GM04504 (cell line): ENCODE data around the gene ASPRV1.
A peak's percentile ranks its signal among the peaks of the same experiment; 100 is the strongest.
"Not testable (repeated sequence)": the region's sequence is repeated elsewhere in the genome, so short reads cannot be mapped to it uniquely, and the experiment has no call there.

Source experiments
- DNase-seq: peaks from one replicate; pipeline ENCODE4 v3.0.0-alpha.2; 2012; ENCODE audit warnings: low read depth

ASPRV1 gene

DNA sequence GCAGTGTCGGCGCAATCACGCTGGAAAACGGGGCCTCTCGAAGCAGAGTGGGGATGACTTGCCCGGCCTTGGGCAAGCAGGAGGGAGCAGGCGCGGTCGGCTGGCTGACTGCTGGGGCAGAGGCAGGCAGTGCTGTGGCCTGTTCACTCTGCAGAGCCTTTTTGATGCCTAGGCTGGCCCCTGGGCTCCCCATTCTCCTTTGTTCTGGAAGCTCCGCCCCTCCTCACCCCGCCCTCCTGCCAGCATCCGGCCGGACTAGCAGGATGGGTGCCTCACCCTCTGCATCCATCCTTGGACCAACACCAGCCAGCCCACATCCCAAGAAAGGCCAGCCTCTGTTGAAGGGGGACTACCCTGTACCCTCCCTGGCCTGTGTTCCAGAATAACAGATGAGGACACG lies at the start of gene ASPRV1:
Gene ASPRV1, minus strand, starts transcription at position 136 of the 400 bp plus-strand sequence. CDS start 195 bp downstream, outside the sequence.
- no peak for DNase-seq

DNA sequence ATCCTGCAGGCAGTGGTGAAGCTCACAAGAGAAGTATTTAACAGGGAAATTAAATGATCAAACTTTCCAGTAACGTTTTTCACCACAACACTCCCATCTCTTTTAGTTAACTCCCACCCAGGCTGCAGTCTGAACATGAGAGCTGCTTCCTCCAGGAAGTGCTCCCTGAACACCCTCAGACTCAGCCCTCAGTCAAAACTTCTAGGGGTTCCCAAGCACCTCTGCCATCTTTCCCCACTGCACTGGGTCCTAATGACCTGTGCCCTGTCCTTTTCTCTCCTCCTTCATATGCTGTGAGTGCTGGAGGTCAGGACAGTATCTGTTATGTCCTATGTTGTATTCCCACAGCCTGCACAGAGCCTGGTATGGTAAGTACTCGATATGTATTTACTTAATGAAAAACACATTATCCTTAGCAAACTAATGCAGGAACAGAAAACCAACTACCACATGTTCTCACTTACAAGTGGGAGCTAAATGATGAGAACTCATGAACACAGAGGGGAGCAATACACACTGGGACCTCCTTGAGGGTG lies 49.2 kb upstream of the ASPRV1 start:
- no peak for DNase-seq

GRCh38 chr2:70009762-70010575 lies 48.5 kb upstream of the ASPRV1 start:
- no peak for DNase-seq

DNA sequence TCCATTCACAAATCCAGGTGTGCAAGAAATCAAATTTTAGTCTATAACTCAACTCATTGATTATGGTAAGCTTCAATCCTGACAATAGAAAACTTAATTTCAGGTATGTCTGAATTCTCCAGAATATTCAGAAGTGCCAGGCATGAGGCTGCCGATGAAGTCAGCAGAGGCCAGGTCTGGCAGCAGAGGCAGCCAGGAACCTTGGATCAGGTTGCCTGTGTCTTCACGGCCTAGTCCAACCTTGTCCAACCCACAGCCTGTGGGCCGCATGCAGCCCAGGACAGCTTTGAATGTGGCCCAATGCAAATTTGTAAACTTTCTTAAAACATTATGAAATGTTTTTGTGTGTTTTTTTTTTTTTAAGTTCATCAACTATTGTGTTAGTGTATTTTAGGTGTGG lies 46.9 kb upstream of the ASPRV1 start:
- DNase-seq, result no peak

DNA sequence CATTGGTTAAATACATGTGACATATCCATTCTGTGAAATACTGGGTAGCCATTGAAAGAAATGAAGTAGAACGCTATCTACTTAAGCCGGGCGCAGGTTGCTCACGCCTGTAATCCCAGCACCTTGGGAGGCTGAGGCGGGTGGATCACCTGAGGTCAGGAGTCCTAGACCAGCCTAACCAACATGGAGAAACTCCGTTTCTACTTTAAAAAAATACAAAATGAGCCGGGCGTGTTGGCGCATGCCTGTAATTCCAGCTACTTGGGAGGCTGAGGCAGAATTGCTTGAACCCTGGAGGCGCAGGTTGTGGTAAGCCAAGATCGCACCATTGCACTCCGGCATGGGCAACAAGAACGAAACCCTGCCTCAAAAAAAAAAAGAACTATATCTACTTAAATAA lies 45.7 kb upstream of the ASPRV1 start:
- DNase-seq, result no peak

DNA sequence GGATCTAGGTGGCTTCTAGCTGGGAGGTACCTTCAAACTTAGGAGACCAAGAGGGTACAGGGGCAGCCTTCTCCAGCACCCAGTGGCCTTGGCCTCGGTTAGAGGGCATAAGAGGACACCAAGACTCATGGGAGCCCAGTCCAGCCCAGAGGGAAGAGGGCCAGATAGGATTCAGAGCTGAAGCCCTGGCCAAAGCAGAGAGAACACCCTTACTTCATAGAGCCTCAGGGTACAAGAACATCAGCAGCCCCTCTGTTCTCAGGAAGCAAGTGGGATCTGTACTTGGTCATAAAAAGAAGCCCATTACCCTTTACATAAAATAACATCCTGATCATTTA lies 45.0 kb upstream of the ASPRV1 start:
- no peak for DNase-seq

DNA sequence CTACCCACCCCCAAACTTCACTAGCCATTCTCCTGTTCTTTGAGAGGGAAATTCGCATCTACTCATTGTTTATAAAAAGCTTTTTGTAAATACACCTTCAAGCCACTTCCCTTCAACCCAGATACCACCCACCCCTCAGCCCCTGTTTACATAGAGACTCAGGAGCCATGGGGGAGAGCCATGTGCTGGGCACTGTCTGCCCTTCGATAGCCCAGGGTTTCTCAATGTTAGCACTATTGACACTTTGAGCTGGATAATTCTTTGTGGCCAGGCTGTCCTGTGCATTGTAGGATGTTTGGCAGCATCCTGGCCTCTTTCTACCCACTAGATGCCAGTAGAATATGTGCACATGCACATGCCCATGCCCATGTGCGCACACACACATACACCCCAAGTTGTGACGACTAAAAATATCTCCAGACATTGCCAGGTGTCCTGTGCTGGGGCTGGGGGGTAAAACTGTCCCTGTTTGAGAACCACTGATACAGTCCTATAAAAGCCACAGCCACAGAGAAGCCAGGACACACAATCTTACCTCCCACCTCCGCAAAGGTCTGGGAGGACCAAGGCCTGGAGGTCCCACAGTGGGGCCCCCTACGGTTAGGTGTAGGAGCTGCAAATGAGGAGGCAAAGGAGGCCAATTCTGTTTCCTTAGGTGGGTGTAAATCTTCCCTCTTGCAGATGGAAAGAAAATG lies 44.5 kb upstream of the ASPRV1 start:
- DNase-seq, result no peak

GRCh38 chr2:70005216-70005615 lies 43.8 kb upstream of the ASPRV1 start:
- no peak for DNase-seq

DNA sequence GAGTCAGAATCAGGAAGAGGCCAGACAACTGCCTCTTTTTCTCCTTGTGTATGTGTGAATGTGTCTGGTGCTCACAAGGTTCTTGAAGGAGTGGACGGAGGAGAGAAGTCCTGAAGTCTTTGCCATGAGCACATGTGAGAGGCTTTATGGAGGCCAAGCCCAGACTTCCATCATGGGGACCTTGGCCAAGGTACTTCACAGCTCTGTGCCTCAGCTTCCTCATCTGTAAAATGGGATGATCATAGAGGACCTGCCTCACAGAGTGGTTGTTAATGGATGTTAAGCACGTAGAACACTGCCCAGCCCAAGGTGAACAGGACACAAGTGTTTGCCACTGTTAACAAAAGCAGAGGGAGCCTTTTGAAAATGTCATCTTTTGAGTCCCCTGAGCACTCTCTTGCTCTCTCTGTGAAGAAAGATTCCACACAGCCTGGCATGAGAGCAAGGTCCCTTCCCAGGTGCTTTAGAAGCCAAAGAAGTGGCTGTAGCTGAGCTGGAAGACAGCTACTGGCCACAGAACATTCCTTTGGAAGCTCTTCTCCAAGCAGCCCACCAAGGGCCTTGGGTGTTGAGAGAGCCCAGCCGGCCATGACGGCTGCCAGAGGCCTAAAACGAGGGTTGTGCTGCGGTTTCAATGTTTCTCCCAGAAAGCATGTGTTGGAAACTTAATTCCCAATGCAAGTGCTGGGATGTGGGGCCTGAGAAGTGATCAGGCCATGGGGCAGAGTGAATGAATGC lies 41.8 kb upstream of the ASPRV1 start:
- no peak for DNase-seq

DNA sequence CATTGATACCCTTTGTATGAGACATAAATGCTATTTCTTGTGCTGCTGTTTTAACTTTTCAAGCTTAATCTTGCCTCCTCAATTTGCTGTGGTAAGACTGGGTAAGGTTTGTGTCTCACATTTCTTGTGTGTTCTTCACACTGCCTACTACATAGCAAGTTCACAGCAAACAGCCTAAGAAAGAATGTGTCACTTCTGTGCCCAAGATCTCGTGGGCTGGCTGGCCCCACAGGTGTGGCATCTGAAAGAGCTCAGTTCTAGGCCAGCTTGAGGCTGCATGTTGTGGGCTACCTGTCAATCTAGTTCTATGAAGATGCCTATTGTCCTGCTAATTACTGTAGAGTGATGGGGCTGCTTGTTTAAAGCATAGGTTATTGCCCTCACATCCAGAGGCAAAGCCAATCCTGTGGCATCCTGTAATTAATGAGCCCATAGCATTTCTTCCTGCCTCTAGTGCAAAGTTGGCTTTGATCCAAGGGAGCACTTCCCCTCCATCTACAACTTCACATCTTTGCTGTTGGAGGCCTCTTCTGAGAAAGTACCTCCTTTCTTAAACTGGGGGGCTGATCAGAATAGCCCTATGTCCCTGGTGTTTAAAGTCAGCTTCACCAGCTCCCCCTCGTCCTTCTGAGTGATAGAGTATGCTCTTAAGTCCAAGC lies 40.9 kb upstream of the ASPRV1 start:
- no peak for DNase-seq

DNA sequence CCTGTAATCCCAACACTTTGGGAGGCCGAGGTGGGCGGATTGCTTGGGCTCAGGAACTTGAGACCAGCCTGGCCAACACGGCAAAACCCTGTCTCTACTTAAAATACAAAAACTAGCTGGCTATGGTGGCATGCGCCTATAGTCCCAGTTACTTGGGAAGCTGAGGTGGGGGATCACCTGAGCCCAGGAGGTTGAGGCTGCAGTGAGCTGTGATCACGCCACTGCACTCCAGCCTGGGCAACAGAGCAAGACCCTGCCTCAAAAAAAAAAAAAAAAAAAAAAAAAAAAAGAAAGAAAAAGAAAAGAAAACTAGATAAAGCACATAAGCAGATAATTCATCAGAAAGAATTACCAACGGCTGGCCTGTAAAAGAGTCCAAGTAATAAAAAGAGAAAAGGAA lies 39.1 kb upstream of the ASPRV1 start:
- not testable (repeated sequence) for DNase-seq

DNA sequence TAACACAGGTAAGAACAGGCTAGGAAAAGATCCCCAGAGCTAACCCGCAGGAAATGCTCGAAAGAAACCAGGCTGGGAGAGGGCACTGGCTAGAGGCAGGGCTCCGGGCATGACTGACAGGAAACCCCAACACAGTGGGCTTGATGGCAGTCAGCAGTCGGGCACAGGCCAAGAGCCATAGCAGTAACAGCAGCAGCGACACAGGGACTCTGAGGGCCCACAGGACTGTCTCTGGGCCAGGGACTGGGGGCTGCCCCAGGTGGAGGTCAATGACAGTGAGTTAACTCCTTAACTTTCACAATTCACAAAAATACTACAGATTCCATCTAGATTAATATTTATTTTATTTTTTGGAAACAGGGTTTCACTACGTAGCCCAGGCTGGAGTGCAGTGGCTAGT lies 37.3 kb upstream of the ASPRV1 start:
- no peak for DNase-seq

GRCh38 chr2:69997015-69997830 lies 35.8 kb upstream of the ASPRV1 start:
- peak; percentile 45 for DNase-seq

DNA sequence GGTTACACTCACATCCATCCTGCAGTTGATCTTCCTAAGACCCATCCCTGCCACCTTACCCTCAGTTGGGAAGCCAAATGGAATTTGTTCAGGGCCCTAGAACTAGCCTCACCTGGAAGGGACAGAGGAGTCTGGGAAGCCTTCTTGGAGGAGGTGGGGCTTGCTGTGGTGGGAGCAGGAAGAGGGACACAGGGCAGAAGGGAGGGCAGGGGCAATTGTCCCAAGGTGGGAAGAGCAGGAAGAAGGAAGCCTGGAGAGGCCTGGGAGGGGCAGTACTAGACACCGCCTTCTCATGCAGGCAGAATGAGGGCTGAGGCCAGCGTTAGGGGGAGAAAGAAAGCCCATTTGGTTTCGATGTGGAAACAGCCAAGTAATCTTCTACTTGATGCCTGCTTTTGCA lies 34.1 kb upstream of the ASPRV1 start:
- DNase-seq, result no peak

GRCh38 chr2:69994166-69994565 lies 32.7 kb upstream of the ASPRV1 start:
- DNase-seq, result no peak

- no peak for DNase-seq
Observed at GRCh38 chr2:69993708-69994107, 32.3 kb upstream of the ASPRV1 start.

GRCh38 chr2:69993048-69993565 lies 31.7 kb upstream of the ASPRV1 start:
- DNase-seq, result no peak

- DNase-seq, result no peak
Observed at GRCh38 chr2:69992310-69993047, 31.0 kb upstream of the ASPRV1 start.

DNA sequence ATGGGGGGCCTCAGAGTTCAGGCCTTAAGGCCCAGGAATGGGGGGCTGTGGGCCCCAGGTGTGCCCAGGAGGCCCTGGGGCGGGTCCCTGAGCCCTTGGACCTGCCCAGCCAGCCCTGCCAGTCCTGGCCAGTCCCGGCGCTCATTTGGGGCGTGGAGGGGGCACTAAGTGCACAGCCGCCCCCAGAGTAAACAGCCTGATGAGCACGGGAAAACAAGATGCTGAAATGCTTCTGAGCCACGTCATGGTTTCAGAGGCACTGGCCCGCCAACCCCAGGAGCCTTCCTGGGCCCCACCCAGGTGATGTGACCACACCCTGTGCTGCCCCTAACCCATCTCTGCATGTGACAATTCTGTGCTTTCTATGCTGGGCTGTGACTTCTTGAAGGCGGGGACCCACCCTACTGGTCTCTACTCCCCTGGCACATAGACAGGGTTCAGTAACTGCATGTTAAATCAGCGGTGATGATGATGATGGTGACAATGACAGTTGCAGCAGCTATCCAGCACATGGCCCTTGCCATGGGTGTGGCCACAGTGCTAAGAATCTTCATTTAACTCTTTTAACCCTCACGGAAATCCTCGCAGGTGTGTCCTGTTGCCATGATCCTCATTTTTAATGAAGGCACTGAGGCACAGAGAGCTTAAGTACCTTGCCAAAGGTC lies 28.1 kb upstream of the ASPRV1 start:
- DNase-seq, result no peak

DNA sequence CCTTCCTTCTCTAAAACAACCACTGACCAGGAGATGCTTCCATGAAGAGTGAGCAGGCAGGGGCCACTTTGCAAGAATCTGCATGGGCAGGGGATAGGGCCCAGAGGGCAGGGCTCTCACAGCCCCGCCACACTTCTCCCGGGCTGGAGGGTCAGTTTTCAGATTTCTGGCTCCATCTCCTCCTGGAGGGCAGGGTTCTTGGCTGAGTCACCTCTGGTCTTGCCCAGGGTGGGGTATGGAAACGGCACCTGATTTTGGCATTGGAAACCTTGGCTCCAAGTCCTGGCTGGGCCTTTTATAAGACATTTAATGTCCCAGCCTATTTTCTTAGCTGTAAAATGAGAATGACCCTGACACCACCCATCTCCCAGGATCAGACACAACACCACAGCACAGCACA lies 27.6 kb upstream of the ASPRV1 start:
- DNase-seq, result no peak
